Duodenal mucosa (tissue), 2 donors: ENCODE data around the gene WDR59.
A peak's percentile ranks its signal among the peaks of the same experiment; 100 is the strongest.

ENCODE experiments used
- H3K27ac ChIP-seq: one replicate; pipeline ENCODE4 v1.7.0; 2013; ENCODE audit warnings: low read depth, low read length
- H3K27me3 ChIP-seq, 2 donors: one replicate each; pipeline ENCODE4 v1.7.0; 2013; ENCODE audit warnings: low read length in 2 of 2, control low read depth in 1 of 2; ENCODE audit not compliant: insufficient read depth in 2 of 2, control insufficient read depth in 1 of 2
- H3K36me3 ChIP-seq, 2 donors: one replicate each; pipeline ENCODE4 v1.7.0; 2013; ENCODE audit warnings: low read length in 2 of 2, control low read depth in 1 of 2; ENCODE audit not compliant: insufficient read depth in 2 of 2, control insufficient read depth in 1 of 2
- H3K4me1 ChIP-seq, 2 donors: one replicate each; pipeline ENCODE4 v1.7.0; 2013; ENCODE audit warnings: low read length in 2 of 2, control low read depth in 1 of 2; ENCODE audit not compliant: insufficient read depth in 2 of 2, control insufficient read depth in 1 of 2
- H3K4me3 ChIP-seq, 2 donors: one replicate each; pipeline ENCODE4 v1.7.0; 2013; ENCODE audit warnings: low read length in 2 of 2, low read depth in 1 of 2
- H3K9ac ChIP-seq, 2 donors: one replicate each; pipeline ENCODE4 v1.7.0; 2013; ENCODE audit warnings: low read length in 2 of 2, low read depth in 1 of 2
- H3K9me3 ChIP-seq, 2 donors: one replicate each; pipeline ENCODE4 v1.7.0; 2013; ENCODE audit warnings: low read length in 2 of 2, control low read depth in 1 of 2; ENCODE audit not compliant: control insufficient read depth in 1 of 2

WDR59 gene

GRCh38 chr16:74987027-74987681 is 2.2 kb upstream of the WDR59 start:
- no peaks in the 10 kb centered on the region for H3K27me3 ChIP-seq
- no peaks in the 10 kb centered on the region for H3K9me3 ChIP-seq
- H3K9ac ChIP-seq: no peak overlapping the region
- H3K4me1 ChIP-seq: peaks cover 13 to 16% of the 10 kb centered on the region in 2 donors
- no peak overlapping the region for H3K27ac ChIP-seq
- no peaks in the 10 kb centered on the region for H3K36me3 ChIP-seq
- no peak overlapping the region for H3K4me3 ChIP-seq

GRCh38 chr16:74984194-74984528 is 762 bp downstream of the WDR59 start:
- no peak overlapping the region for H3K27ac ChIP-seq

GRCh38 chr16:74982256-74982655 is 2.7 kb downstream of the WDR59 start:
- H3K27ac ChIP-seq: no peak overlapping the region
- H3K27me3 ChIP-seq: no peaks in the 10 kb centered on the region

More at GRCh38 chr16:74984194-74984528, 762 bp downstream of the WDR59 start:
- peak overlapping the region; percentile 100 for H3K4me3 ChIP-seq
- H3K9me3 ChIP-seq: no peaks in the 10 kb centered on the region
- H3K27me3 ChIP-seq: no peaks in the 10 kb centered on the region
- peak overlapping the region; percentile 94 to 97 for H3K9ac ChIP-seq
- no peaks in the 10 kb centered on the region for H3K36me3 ChIP-seq
- H3K4me1 ChIP-seq: peaks cover 0 to 4% of the 10 kb centered on the region in 2 donors

GRCh38 chr16:74975591-74975990 is 9.3 kb downstream of the WDR59 start:
- H3K27ac ChIP-seq: no peak overlapping the region
- H3K4me1 ChIP-seq: no peaks in the 10 kb centered on the region
- H3K4me3 ChIP-seq: no peak overlapping the region
- no peak overlapping the region for H3K9ac ChIP-seq
- peaks cover 0 to 4% of the 10 kb centered on the region in 2 donors for H3K36me3 ChIP-seq
- H3K9me3 ChIP-seq: no peaks in the 10 kb centered on the region
- H3K27me3 ChIP-seq: no peaks in the 10 kb centered on the region

More at GRCh38 chr16:74982256-74982655, 2.7 kb downstream of the WDR59 start:
- Histone ChIP-seq H3K9ac (no peak overlapping the region), H3K4me3 (no peak overlapping the region), H3K4me1 (peaks cover 0 to 4% of the 10 kb centered on the region in 2 donors), H3K36me3 (no peaks in the 10 kb centered on the region), H3K9me3 (no peaks in the 10 kb centered on the region)

- H3K27ac ChIP-seq: no peak overlapping the region
- H3K36me3 ChIP-seq: peaks cover 0 to 4% of the 10 kb centered on the region in 2 donors
- H3K4me1 ChIP-seq: no peaks in the 10 kb centered on the region
- H3K4me3 ChIP-seq: no peak overlapping the region
- H3K27me3 ChIP-seq: no peaks in the 10 kb centered on the region
- H3K9me3 ChIP-seq: no peaks in the 10 kb centered on the region
- H3K9ac ChIP-seq: no peak overlapping the region
These were observed 11.6 kb downstream of the WDR59 start for GRCh38 chr16:74973304-74973703.

GRCh38 chr16:74954763-74955162 is 30.2 kb downstream of the WDR59 start:
- no peaks in the 10 kb centered on the region for H3K27me3 ChIP-seq
- H3K4me3 ChIP-seq: no peak overlapping the region
- peaks cover 13 to 55% of the 10 kb centered on the region in 2 donors for H3K36me3 ChIP-seq
- H3K27ac ChIP-seq: no peak overlapping the region
- no peaks in the 10 kb centered on the region for H3K9me3 ChIP-seq
- H3K4me1 ChIP-seq: no peaks in the 10 kb centered on the region
- no peak overlapping the region for H3K9ac ChIP-seq

GRCh38 chr16:74951681-74952080 is 33.2 kb downstream of the WDR59 start:
- Histone ChIP-seq H3K4me1 (no peaks in the 10 kb centered on the region), H3K27me3 (no peaks in the 10 kb centered on the region), H3K27ac (no peak overlapping the region), H3K4me3 (no peak overlapping the region), H3K9ac (no peak overlapping the region), H3K9me3 (no peaks in the 10 kb centered on the region), H3K36me3 (peaks cover 14 to 66% of the 10 kb centered on the region in 2 donors)

- Histone ChIP-seq H3K9ac (no peak overlapping the region), H3K4me1 (no peaks in the 10 kb centered on the region), H3K4me3 (no peak overlapping the region), H3K27ac (no peak overlapping the region), H3K36me3 (peaks cover 14 to 68% of the 10 kb centered on the region in 2 donors), H3K9me3 (no peaks in the 10 kb centered on the region), H3K27me3 (no peaks in the 10 kb centered on the region)
These were observed 33.7 kb downstream of the WDR59 start for GRCh38 chr16:74951206-74951605.

GRCh38 chr16:74950511-74950910 is 34.4 kb downstream of the WDR59 start:
- H3K36me3 ChIP-seq: peaks cover 14 to 64% of the 10 kb centered on the region in 2 donors
- H3K9me3 ChIP-seq: no peaks in the 10 kb centered on the region
- H3K4me1 ChIP-seq: no peaks in the 10 kb centered on the region
- no peak overlapping the region for H3K4me3 ChIP-seq
- no peaks in the 10 kb centered on the region for H3K27me3 ChIP-seq
- no peak overlapping the region for H3K9ac ChIP-seq
- H3K27ac ChIP-seq: no peak overlapping the region

GRCh38 chr16:74949309-74949708 is 35.6 kb downstream of the WDR59 start:
- H3K27me3 ChIP-seq: no peaks in the 10 kb centered on the region
- H3K27ac ChIP-seq: no peak overlapping the region
- no peak overlapping the region for H3K9ac ChIP-seq
- no peaks in the 10 kb centered on the region for H3K9me3 ChIP-seq
- no peaks in the 10 kb centered on the region for H3K4me1 ChIP-seq
- H3K36me3 ChIP-seq: peaks cover 14 to 60% of the 10 kb centered on the region in 2 donors
- no peak overlapping the region for H3K4me3 ChIP-seq
